Breast epithelium (tissue), 3 donors: ENCODE results near the gene PHKB.

Experiments used
- CTCF ChIP-seq, 3 donors: fragments of 450-650 bp; IDR thresholded peaks; one replicate each; pipeline ENCODE4 v1.5.1; 2016 to 2017; ENCODE audit warnings: antibody characterized with exemption in 3 of 3, mild to moderate bottlenecking in 3 of 3, moderate library complexity in 3 of 3
- POLR2A ChIP-seq: fragments of 450-650 bp; IDR thresholded peaks from one replicate; pipeline ENCODE4 v1.6.1; 2016; ENCODE audit warnings: antibody characterized with exemption, mild to moderate bottlenecking, moderate library complexity
- POLR2AphosphoS5 ChIP-seq, 3 donors: sonication (generic); formaldehyde crosslinking; IDR thresholded peaks; one replicate each; pipeline ENCODE4 v1.6.1; 2017; ENCODE audit warnings: antibody characterized with exemption in 3 of 3

DNA sequence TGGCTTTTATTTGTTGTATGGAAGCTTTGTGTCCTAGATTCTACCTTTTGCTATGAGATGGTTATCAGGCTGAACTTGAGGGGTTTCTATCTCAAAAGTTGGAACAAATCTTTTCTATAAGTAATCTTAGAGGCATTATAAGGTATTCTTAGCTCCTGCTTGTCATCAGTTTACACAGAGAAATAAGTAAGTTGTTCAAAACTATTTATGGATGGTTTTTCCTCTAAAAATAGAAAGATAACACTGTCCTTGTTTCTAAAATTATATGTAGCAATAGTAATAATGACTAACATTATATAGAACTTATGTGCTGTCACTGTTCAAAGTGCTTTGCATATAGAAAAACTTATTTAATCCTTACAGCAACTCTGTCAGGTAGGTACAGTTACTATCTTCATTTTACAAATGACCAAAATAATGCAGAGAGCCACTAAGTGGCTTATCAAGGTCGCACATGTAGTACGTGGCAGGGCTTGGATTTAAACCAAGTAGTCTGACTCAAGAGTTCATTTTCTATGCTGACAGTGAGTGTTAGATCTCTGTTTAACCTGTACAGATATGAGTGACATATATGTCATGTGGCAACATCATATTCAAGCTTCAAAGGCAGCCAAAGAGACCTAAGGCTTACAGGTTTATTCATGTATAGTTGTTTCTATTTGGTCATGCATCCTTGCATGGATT is 59.0 kb downstream of the PHKB start:
- TF ChIP-seq POLR2A (no peak), CTCF (IDR thresholded peaks at IDR 0.05) (no peak), POLR2AphosphoS5 (IDR thresholded peaks at IDR 0.05) (no peak)
